Neural progenitor cell (in vitro differentiated cells): ENCODE results near the gene PCNX3. TPM values are rescaled to one million over a fixed set of nuclear protein-coding genes. Genes with fewer than 3 reads are reported as not detected.

Experiments used
- DNase-seq: peaks from one replicate; pipeline ENCODE4 v3.0.0-alpha.2; 2016; ENCODE audit warnings: low spot score
- H2AFZ ChIP-seq: fragments of 200-600 bp; sonication (generic); replicated peaks from 2 replicates; pipeline ENCODE4 v1.6.1; 2016; ENCODE audit warnings: antibody characterized with exemption
- H3F3A ChIP-seq: fragments of 200-600 bp; sonication (generic); 2 replicates; pipeline ENCODE4 v1.6.1; 2016; ENCODE audit warnings: antibody characterized with exemption, low read depth
- H3K27ac ChIP-seq: fragments of 200-600 bp; sonication (generic); 2 replicates; pipeline ENCODE4 v1.5.1; 2016; ENCODE audit warnings: mild to moderate bottlenecking
- H3K27me3 ChIP-seq: fragments of 200-600 bp; sonication (generic); 2 replicates; pipeline ENCODE4 v1.6.1; 2016; ENCODE audit warnings: mild to moderate bottlenecking, moderate library complexity
- H3K36me3 ChIP-seq: fragments of 200-600 bp; sonication (generic); 2 replicates; pipeline ENCODE4 v1.5.1; 2016
- H3K4me1 ChIP-seq: fragments of 200-600 bp; sonication (generic); 2 replicates; pipeline ENCODE4 v1.6.1; 2016; ENCODE audit warnings: mixed run types
- H3K4me2 ChIP-seq: fragments of 200-600 bp; sonication (generic); 2 replicates; pipeline ENCODE4 v1.6.1; 2016
- H3K4me3 ChIP-seq: fragments of 200-600 bp; sonication (generic); 2 replicates; pipeline ENCODE4 v1.5.1; 2016
- H3K79me2 ChIP-seq: fragments of 200-600 bp; sonication (generic); 2 replicates; pipeline ENCODE4 v1.6.1; 2016; ENCODE audit warnings: low read depth
- H3K9ac ChIP-seq: fragments of 200-600 bp; sonication (generic); 2 replicates; pipeline ENCODE4 v1.6.1; 2016
- H3K9me3 ChIP-seq: fragments of 200-600 bp; sonication (generic); 2 replicates; pipeline ENCODE4 v1.5.1; 2016; ENCODE audit warnings: low read depth
- H4K20me1 ChIP-seq: fragments of 200-600 bp; sonication (generic); 2 replicates; pipeline ENCODE4 v1.6.1; 2016; ENCODE audit warnings: low read depth
- H3K27ac Mint-ChIP-seq: 3 replicates; pipeline ENCODE4 v1.8.0; 2021; ENCODE audit warnings: mixed read lengths
- H3K27me3 Mint-ChIP-seq: 2 replicates; pipeline ENCODE4 v1.8.0; 2022; ENCODE audit warnings: low read depth, mild to moderate bottlenecking, inconsistent platforms, moderate library complexity, mixed read lengths; ENCODE audit not compliant: insufficient read depth
- H3K36me3 Mint-ChIP-seq: 3 replicates; pipeline ENCODE4 v1.8.0; 2021; ENCODE audit warnings: mixed read lengths
- H3K4me1 Mint-ChIP-seq: 3 replicates; pipeline ENCODE4 v1.8.0; 2021; ENCODE audit warnings: mixed read lengths
- H3K4me3 Mint-ChIP-seq: 3 replicates; pipeline ENCODE4 v1.8.0; 2021; ENCODE audit warnings: mild to moderate bottlenecking, moderate library complexity, mixed read lengths
- H3K9me3 Mint-ChIP-seq: 3 replicates; pipeline ENCODE4 v1.8.0; 2020; ENCODE audit warnings: mixed read lengths
- CTCF ChIP-seq: fragments of 200-600 bp; sonication (generic); IDR thresholded peaks from 2 replicates; pipeline ENCODE4 v1.5.1; 2017; ENCODE audit warnings: antibody characterized with exemption, mild to moderate bottlenecking
- EZH2 ChIP-seq: fragments of 200-600 bp; sonication (generic); IDR thresholded peaks from 2 replicates; pipeline ENCODE4 v1.6.1; 2017; ENCODE audit warnings: antibody characterized with exemption, mild to moderate bottlenecking, moderate library complexity
- EZH2phosphoT487 ChIP-seq: fragments of 200-600 bp; sonication (generic); IDR thresholded peaks from 2 replicates; pipeline ENCODE4 v1.6.1; 2017; ENCODE audit warnings: antibody characterized with exemption
- total RNA-seq: library from RNA; depleted of rRNA; stranded (reverse); fragments of >200 nt; gene quantifications from 2 replicates; pipeline ENCODE4 v1.2.3, GENCODE V29; 2015; ENCODE audit warnings: low replicate concordance

The PCNX3 gene
- total RNA-seq, 1 donor from 2014 or later: 6.6 TPM

DNA sequence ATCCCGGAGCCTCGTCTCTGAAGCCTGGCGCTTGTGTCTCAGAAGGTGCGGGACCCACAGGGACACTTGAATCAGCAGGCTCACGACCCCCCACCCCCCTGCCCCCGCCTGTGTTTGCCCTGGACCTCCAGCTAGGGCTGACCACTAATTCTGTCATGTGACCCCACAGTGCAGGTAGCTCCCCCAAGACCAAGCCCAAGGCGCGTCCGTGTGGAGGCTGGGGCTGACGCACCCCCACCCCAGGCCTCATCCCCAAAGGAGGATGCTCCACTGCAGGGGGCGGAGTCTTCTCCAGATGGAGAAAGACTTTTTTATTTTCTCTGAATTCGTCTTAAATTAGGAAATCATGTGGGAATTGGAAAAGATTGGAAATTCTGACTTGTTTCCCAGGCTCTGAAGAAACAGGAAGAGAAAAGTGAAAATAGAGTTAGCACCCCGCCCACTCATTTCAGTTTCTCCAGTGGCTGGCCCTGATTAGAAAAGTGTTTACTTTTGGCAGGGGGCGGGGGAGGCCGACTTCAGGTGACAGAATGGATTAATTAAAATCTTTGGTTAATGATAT lies 48.1 kb downstream of the PCNX3 start:
- peak overlapping the region; percentile 81 for H3K27ac ChIP-seq
- H3K79me2 ChIP-seq: peaks cover 17% of the 10 kb centered on the region
- DNase-seq: peak; percentile 52

DNA sequence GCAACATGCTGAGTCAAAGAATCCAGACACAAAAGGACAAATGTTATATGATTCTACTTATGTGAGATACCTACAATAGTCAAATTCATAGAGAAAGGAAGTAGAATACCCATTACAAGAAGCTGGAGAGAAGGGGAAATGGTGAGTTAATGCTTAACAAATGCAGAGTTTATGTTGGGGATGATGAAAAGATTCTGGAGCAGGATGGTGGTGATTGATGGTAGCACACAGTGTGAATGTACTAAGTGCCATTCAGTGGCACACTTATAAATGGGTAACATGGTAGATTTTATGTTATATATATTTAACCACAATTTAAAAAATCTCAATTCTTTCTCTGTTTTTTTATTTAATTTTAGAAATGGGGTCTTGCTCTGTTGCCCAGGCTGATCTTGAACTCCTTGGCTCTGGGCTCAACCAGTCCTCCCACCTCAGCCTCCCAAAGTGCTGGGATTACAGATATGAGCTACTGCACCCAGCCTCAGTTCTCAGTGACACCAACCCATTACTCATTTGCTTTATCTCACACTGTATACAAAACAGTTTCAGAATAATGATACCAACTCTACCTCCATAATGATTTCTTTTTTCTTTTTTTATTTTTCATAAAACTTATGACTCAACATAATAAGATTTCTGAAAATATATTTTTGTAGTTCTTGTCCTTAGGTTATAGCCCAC lies 56.7 kb downstream of the PCNX3 start:
- Histone ChIP-seq H3K27ac (no peak overlapping the region), H3K79me2 (no peaks in the 10 kb centered on the region), H3F3A (no peaks in the 10 kb centered on the region), H3K4me1 (no peaks in the 10 kb centered on the region), H3K9ac (no peak overlapping the region), H3K4me3 (no peak overlapping the region), H3K9me3 (no peaks in the 10 kb centered on the region), H4K20me1 (no peaks in the 10 kb centered on the region), H3K4me2 (no peak overlapping the region), H3K36me3 (no peaks in the 10 kb centered on the region), H3K27me3 (no peaks in the 10 kb centered on the region), H2AFZ (no peak overlapping the region)
- no peaks in the 10 kb centered on the region for H3K27me3 Mint-ChIP-seq
- H3K27ac Mint-ChIP-seq: no peak overlapping the region
- DNase-seq: no peak
- H3K36me3 Mint-ChIP-seq: no peaks in the 10 kb centered on the region
- H3K9me3 Mint-ChIP-seq: no peaks in the 10 kb centered on the region
- no peak overlapping the region for H3K4me3 Mint-ChIP-seq
- no peaks in the 10 kb centered on the region for H3K4me1 Mint-ChIP-seq
- TF ChIP-seq EZH2 (no peak), CTCF (no peak), EZH2phosphoT487 (no peak)

More for the DNA sequence above, 48.1 kb downstream of the PCNX3 start:
- Mint-ChIP-seq H3K9me3 (no peaks in the 10 kb centered on the region), H3K4me3 (peak overlapping the region; percentile 89), H3K27me3 (peaks cover 2% of the 10 kb centered on the region), H3K27ac (peak overlapping the region; percentile 60), H3K36me3 (peaks cover 12% of the 10 kb centered on the region), H3K4me1 (peaks cover 9% of the 10 kb centered on the region)
- Histone ChIP-seq H3K9me3 (no peaks in the 10 kb centered on the region), H3K27me3 (no peaks in the 10 kb centered on the region), H3K36me3 (no peaks in the 10 kb centered on the region), H3K4me1 (peaks cover 11% of the 10 kb centered on the region), H3K4me2 (peak overlapping the region; percentile 82), H3K9ac (no peak overlapping the region), H4K20me1 (peaks cover 6% of the 10 kb centered on the region), H3K4me3 (peak overlapping the region; percentile 79), H3F3A (peaks cover 21% of the 10 kb centered on the region), H2AFZ (peak overlapping the region; percentile 71)
- TF ChIP-seq EZH2phosphoT487 (no peak), CTCF (no peak), EZH2 (peak; percentile 1)

DNA sequence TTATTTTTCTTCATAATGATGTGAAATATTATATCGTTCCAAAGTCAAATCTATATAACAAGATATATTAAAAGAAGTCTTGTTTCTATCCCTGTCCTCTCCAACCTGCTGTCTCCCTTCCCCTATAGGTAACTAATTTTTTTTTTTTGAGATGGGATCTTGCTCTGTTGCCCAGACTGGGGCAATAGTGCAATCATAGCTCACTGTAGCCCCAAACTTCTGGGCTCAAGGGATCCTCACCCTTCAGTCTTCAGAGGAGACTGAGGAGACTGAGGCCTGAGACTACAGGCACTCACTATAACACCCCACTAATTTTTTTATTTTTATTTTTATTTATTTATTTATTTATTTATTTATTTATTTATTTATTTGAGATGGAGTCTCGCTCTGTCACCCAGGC lies 57.4 kb downstream of the PCNX3 start:
- Histone ChIP-seq H3K9ac (no peak overlapping the region), H3K36me3 (no peaks in the 10 kb centered on the region), H3K27me3 (no peaks in the 10 kb centered on the region), H3K9me3 (no peaks in the 10 kb centered on the region), H3K27ac (no peak overlapping the region), H3K4me3 (no peak overlapping the region), H2AFZ (no peak overlapping the region), H3K4me2 (no peak overlapping the region), H3F3A (no peaks in the 10 kb centered on the region), H3K79me2 (no peaks in the 10 kb centered on the region), H4K20me1 (no peaks in the 10 kb centered on the region), H3K4me1 (no peaks in the 10 kb centered on the region)
- no peak overlapping the region for H3K4me3 Mint-ChIP-seq
- H3K27me3 Mint-ChIP-seq: no peaks in the 10 kb centered on the region
- TF ChIP-seq CTCF (no peak), EZH2 (no peak), EZH2phosphoT487 (no peak)
- no peaks in the 10 kb centered on the region for H3K9me3 Mint-ChIP-seq
- no peak overlapping the region for H3K27ac Mint-ChIP-seq
- no peaks in the 10 kb centered on the region for H3K4me1 Mint-ChIP-seq
- no peak for DNase-seq
- no peaks in the 10 kb centered on the region for H3K36me3 Mint-ChIP-seq
